ENCODE data around the gene KCNJ8.

KCNJ8 gene

DNA sequence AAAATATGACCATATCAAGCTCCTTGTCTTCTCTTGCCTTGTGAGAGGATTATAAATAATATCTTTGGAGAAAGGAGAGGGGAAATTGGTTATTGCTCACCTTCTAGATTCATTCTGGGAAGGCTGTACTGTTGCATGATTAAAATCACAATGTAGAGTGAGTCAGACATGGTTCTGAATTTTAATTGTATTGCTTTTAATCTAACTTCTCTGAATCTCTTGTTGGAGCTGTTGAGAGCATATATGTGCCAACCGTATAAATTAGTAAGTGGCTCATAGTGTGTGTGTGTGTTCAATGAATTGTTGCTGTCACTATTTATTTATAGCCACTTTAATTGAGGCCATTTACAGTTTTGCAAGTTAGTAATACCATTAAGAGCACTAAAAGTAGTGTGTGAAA is 56.1 kb downstream of the KCNJ8 start:
- TF ChIP-seq, protein P1, sequence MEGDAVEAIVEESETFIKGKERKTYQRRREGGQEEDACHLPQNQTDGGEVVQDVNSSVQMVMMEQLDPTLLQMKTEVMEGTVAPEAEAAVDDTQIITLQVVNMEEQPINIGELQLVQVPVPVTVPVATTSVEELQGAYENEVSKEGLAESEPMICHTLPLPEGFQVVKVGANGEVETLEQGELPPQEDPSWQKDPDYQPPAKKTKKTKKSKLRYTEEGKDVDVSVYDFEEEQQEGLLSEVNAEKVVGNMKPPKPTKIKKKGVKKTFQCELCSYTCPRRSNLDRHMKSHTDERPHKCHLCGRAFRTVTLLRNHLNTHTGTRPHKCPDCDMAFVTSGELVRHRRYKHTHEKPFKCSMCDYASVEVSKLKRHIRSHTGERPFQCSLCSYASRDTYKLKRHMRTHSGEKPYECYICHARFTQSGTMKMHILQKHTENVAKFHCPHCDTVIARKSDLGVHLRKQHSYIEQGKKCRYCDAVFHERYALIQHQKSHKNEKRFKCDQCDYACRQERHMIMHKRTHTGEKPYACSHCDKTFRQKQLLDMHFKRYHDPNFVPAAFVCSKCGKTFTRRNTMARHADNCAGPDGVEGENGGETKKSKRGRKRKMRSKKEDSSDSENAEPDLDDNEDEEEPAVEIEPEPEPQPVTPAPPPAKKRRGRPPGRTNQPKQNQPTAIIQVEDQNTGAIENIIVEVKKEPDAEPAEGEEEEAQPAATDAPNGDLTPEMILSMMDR (IDR thresholded peaks at IDR 0.05; ENCODE audit: low read length) = no peak
- TF ChIP-seq EZH2 (IDR thresholded peaks at IDR 0.05; ENCODE audit: borderline replicate concordance, low read length) = no peak
- Histone ChIP-seq H3K27me3 (ENCODE audit: insufficient read depth, low read length) (no peaks in the 10 kb centered on the region), H3K4me2 (ENCODE audit: low read length) (no peak overlapping the region)

GRCh38 chr12:21717767-21718166 is 56.7 kb downstream of the KCNJ8 start:
- no peaks in the 10 kb centered on the region for H3K36me3 ChIP-seq (ENCODE audit: insufficient read depth, low read length)
- H3K27me3 ChIP-seq (ENCODE audit: insufficient read depth, low read length) = no peaks in the 10 kb centered on the region
- no peak overlapping the region for H3K4me2 ChIP-seq (ENCODE audit: low read length)
- H3K4me1 ChIP-seq (ENCODE audit: insufficient read depth, low read length, severe bottlenecking) = no peaks in the 10 kb centered on the region
- no peak overlapping the region for H2AFZ ChIP-seq (ENCODE audit: low read length)
- TF ChIP-seq, protein P1 (IDR thresholded peaks at IDR 0.05; ENCODE audit: low read length) = no peak
- TF ChIP-seq EZH2 (IDR thresholded peaks at IDR 0.05; ENCODE audit: borderline replicate concordance, low read length) = no peak
- H3F3A ChIP-seq (ENCODE audit: insufficient read depth, low read length) = no peaks in the 10 kb centered on the region
- H3K79me2 ChIP-seq (ENCODE audit: insufficient read depth, low read length) = no peaks in the 10 kb centered on the region
- H3K9ac ChIP-seq (ENCODE audit: low read length) = no peak overlapping the region
- H3K9me3 ChIP-seq (ENCODE audit: low read length) = no peaks in the 10 kb centered on the region
- H3K4me3 ChIP-seq (ENCODE audit: low read depth, low read length, poor library complexity, severe bottlenecking) = no peak overlapping the region
- H4K20me1 ChIP-seq (ENCODE audit: insufficient read depth, low read length) = no peaks in the 10 kb centered on the region
- H3K9me2 ChIP-seq (ENCODE audit: low read depth, low read length) = no peaks in the 10 kb centered on the region
- H3K27ac ChIP-seq (ENCODE audit: low read depth, low read length, poor library complexity, severe bottlenecking) = no peak overlapping the region

More for the DNA sequence above, 56.1 kb downstream of the KCNJ8 start:
- H3K27ac ChIP-seq (ENCODE audit: low read depth, low read length, poor library complexity, severe bottlenecking) = no peak overlapping the region
- H4K20me1 ChIP-seq (ENCODE audit: insufficient read depth, low read length) = no peaks in the 10 kb centered on the region
- no peaks in the 10 kb centered on the region for H3K36me3 ChIP-seq (ENCODE audit: insufficient read depth, low read length)
- H3K4me3 ChIP-seq (ENCODE audit: low read depth, low read length, poor library complexity, severe bottlenecking) = no peak overlapping the region
- H3K9ac ChIP-seq (ENCODE audit: low read length) = no peak overlapping the region
- H2AFZ ChIP-seq (ENCODE audit: low read length) = no peak overlapping the region
- H3K4me1 ChIP-seq (ENCODE audit: insufficient read depth, low read length, severe bottlenecking) = no peaks in the 10 kb centered on the region
- H3K9me3 ChIP-seq (ENCODE audit: low read length) = no peaks in the 10 kb centered on the region
- no peaks in the 10 kb centered on the region for H3K9me2 ChIP-seq (ENCODE audit: low read depth, low read length)
- no peaks in the 10 kb centered on the region for H3K79me2 ChIP-seq (ENCODE audit: insufficient read depth, low read length)
- no peaks in the 10 kb centered on the region for H3F3A ChIP-seq (ENCODE audit: insufficient read depth, low read length)

- TF ChIP-seq EZH2 (IDR thresholded peaks at IDR 0.05; ENCODE audit: borderline replicate concordance, low read length) = no peak
- TF ChIP-seq, protein P1 (IDR thresholded peaks at IDR 0.05; ENCODE audit: low read length) = no peak
- Histone ChIP-seq H3K4me2 (ENCODE audit: low read length) (no peak overlapping the region), H4K20me1 (ENCODE audit: insufficient read depth, low read length) (no peaks in the 10 kb centered on the region), H3K79me2 (ENCODE audit: insufficient read depth, low read length) (no peaks in the 10 kb centered on the region), H3K9me3 (ENCODE audit: low read length) (no peaks in the 10 kb centered on the region), H3K9ac (ENCODE audit: low read length) (no peak overlapping the region), H3K4me1 (ENCODE audit: insufficient read depth, low read length, severe bottlenecking) (no peaks in the 10 kb centered on the region), H3K27ac (ENCODE audit: low read depth, low read length, poor library complexity, severe bottlenecking) (no peak overlapping the region), H3K27me3 (ENCODE audit: insufficient read depth, low read length) (no peaks in the 10 kb centered on the region), H3K9me2 (ENCODE audit: low read depth, low read length) (no peaks in the 10 kb centered on the region), H2AFZ (ENCODE audit: low read length) (no peak overlapping the region), H3K4me3 (ENCODE audit: low read depth, low read length, poor library complexity, severe bottlenecking) (no peak overlapping the region), H3F3A (ENCODE audit: insufficient read depth, low read length) (no peaks in the 10 kb centered on the region), H3K36me3 (ENCODE audit: insufficient read depth, low read length) (no peaks in the 10 kb centered on the region)
These were observed 59.1 kb downstream of the KCNJ8 start for GRCh38 chr12:21715386-21715785.

Measured in OCI-LY1 (cell line).